GM20000 (cell line): ENCODE data around the gene TFR2.

ENCODE experiments used
- DNase-seq: peaks from one replicate; pipeline ENCODE4 v3.0.0; 2012; ENCODE audit warnings: low spot score
- TF ChIP-seq, protein P1 (sequence below): IDR thresholded peaks from 2 replicates; pipeline ENCODE4 v1.5.1; 2012; ENCODE audit warnings: mild to moderate bottlenecking, control low read depth; ENCODE audit errors: extremely low read depth, missing control alignments

The TFR2 gene

DNA sequence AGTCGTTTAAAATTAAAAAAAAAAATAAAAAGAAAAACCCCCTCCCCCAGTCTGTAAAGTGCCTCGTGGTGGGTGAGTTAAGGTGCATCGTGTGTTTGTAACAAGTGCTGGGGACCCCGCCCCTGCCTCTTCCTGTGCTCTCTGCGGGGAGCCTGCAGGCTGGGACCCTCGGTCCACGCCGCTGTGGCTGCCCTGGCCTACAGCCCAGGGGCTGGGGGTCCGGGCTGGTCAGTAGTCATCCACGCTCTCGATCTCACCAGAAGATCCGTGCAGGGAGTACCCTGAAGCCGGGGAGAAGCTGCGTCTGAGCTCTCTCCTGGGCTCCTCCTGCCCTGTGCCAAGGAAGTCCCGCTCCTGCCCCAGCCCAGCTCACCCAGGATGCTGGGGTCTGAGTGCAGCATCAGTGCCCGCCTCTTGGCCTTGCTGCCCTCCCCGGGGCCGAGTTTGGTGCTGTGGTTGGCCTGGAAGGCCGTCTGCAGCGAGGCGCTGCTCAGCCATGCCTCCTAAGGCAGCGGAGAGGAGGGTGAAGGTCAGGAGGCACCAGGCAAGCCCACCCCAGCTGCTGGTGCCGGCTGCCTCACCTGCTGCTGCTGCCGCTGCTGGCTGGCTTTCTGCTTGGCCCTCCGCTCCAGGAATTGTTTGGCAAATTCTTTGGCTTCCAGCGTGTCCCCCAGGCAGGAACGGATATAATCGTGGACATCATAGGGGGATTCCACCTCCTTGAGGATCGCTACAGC, 40.3 kb upstream of the TFR2 start:
- TF ChIP-seq, protein P1, sequence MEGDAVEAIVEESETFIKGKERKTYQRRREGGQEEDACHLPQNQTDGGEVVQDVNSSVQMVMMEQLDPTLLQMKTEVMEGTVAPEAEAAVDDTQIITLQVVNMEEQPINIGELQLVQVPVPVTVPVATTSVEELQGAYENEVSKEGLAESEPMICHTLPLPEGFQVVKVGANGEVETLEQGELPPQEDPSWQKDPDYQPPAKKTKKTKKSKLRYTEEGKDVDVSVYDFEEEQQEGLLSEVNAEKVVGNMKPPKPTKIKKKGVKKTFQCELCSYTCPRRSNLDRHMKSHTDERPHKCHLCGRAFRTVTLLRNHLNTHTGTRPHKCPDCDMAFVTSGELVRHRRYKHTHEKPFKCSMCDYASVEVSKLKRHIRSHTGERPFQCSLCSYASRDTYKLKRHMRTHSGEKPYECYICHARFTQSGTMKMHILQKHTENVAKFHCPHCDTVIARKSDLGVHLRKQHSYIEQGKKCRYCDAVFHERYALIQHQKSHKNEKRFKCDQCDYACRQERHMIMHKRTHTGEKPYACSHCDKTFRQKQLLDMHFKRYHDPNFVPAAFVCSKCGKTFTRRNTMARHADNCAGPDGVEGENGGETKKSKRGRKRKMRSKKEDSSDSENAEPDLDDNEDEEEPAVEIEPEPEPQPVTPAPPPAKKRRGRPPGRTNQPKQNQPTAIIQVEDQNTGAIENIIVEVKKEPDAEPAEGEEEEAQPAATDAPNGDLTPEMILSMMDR: no peak
- peak; percentile 25 for DNase-seq

DNA sequence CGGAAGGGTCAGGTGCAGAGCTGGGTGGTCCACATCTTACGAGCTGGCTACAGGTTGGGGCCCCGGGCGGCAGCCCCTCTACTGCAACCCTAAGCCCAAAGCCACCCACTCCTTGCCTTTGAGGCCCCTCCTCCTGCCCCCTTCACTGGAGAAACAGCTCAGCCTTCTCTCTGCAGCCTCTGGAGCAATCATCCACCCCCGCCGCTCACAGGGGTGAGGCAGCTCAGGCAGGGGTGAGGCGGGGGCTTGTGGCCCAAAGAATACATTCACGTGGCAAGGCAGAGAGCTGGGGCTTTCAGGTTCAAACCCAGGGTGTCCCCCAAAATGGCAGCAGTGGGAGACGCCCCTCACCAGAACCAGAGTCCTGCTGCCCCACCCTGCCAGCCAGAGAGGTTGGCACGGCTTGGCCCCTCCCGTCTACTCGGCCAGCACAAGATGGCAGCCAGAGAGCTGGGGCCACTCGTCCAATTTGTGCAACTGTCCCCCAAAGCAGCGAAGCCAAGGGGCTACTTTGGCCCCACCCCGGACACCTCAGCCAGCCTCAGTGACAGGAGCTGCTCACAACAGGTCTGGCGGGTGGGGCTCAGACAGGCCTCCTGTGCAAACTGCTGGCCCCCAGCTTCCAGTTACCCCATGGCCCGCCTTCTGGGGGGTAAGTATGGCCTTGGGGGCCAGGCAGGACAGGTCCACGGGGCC, 39.4 kb upstream of the TFR2 start:
- TF ChIP-seq, protein P1: no peak
- peak; percentile 27 for DNase-seq

DNA sequence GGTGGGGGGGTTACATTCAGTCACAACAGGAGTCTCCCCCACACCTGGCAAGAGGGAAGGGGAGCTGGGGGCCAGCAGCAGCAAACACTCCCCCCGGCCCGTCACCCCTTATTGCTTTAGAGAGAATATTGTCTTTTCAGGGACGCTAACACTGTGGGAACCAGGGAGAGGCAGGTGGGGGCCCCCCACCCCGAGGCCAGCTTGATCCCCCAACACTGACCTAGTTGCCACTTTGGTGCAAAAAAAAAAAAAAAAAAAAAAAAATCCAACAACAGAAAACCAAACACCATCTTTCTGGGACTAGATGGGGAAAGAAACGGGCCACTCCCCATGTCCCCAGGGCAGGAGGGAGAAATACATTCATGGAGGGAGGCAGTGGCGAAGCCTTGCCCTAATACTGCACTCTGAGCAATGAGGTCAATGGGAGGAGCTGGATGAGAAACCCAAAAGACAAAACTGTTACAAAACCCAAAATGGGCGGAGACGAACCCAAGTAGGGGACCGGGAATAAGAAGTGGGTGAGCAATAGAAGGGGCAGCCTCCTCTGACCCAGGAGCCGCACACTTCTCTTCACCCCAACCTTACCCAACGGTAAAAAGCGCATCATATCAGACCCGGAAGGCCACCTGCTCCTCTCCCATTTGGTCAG, 38.7 kb upstream of the TFR2 start:
- TF ChIP-seq, protein P1: no peak
- DNase-seq: peak; percentile 24

DNA sequence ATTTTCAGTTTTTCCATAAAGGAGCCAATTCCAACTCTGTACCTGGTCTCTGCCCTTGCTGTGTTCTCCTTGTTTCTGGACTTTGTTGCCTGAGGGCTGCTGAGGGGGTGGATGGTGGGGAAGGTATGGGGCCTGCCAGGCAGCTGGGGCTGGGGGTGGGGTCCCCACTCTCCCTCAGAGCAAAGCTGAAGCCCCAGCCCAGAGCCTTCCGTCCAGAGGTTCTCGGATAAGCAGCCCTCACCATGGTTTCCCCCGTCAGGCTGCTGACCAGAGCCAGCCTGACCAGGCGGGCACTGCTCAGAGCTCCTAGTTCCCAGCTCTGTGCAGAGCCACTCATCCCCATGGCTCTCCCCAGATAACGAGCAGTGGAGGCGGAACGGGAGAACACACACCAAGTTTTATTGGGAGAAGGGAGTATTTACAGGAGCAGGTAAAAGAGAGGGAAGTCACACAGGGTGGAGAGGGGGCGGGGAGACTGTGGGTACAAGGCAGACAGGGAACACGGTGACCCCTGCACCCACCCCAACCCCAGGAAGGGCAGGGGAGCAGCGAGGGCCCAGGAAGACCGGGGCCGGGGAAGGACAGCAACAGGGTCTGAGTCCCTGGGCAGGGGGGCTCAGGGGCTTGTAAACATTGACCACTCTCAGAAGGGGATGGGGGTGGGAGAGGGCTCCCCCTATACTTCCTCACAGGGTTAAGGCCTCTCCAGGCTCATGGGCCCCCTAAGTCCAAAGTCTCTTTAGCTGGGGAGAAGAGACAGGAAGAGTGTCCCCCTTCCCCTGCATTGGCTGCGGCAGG, 38.0 kb upstream of the TFR2 start:
- peak; percentile 30 for DNase-seq
- TF ChIP-seq, protein P1: no peak

DNA sequence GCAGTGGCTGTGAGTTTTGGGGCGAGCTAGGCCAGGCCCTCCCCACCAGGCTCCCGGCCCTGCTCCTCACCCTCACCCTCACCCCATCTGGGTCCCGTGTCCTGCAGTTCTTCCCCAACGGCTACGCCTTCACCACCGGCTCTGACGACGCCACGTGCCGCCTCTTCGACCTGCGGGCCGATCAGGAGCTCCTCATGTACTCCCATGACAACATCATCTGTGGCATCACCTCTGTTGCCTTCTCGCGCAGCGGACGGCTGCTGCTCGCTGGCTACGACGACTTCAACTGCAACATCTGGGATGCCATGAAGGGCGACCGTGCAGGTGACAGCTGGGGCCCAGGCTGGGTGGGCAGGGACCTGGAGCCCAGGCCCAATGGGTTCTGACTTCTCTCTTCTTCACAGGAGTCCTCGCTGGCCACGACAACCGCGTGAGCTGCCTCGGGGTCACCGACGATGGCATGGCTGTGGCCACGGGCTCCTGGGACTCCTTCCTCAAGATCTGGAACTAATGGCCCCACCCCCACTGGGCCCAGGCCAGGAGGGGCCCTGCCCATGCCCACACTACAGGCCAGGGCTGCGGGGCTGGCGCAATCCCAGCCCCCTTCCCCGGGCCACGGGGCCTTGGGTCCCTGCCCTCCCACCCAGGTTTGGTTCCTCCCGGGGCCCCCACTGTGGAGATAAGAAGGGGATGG, 37.1 kb upstream of the TFR2 start:
- TF ChIP-seq, protein P1: no peak
- DNase-seq: peak; percentile 22

DNA sequence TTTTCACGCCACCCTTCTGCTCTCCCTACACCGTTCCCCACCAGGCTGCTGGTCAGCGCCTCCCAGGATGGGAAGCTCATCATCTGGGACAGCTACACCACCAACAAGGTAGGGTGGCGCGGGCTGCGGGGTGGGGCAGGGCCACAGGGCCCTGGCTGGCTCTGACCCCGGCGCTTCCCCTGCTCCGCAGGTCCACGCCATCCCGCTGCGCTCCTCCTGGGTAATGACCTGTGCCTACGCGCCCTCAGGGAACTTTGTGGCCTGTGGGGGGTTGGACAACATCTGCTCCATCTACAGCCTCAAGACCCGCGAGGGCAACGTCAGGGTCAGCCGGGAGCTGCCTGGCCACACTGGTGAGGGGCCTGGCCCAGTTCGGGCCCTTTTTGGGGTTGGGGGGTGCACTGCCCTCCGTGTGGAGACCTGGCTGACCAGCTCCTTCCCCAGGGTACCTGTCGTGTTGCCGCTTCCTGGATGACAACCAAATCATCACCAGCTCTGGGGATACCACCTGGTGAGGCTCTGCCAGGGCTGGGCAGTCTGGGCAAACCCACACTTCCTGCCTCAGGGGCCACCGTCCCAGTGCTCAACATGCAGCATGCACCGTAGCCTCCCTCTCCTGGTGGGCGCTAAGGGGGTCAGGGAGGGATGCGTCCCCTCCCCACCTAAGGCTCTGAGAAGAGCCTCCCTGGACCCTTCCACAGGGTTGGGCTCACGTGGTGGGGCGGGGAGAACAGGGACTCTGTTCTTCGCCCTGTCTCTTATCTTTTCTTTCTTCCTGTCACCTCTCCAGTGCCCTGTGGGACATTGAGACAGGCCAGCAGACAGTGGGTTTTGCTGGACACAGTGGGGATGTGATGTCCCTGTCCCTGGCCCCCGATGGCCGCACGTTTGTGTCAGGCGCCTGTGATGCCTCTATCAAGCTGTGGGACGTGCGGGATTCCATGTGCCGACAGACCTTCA, 36.2 kb upstream of the TFR2 start:
- DNase-seq: peak; percentile 25

More for the DNA sequence above, 36.2 kb upstream of the TFR2 start:
- TF ChIP-seq, protein P1: no peak
